Endothelial cell of umbilical vein (primary cell): ENCODE measurements around the gene TNFRSF1A. TPM values are rescaled to one million over a fixed set of nuclear protein-coding genes. Genes with fewer than 3 reads are reported as not detected.

Source experiments
- BruUV-seq: library from RNA; stranded (reverse); fragments of 400-500 nt; replicated peaks from 2 replicates; lab custom pipeline; 2021; lab: Mats Ljungman, UMichigan
- CTCF ChIA-PET: fragments of 300-600, 350-600 bp; sonication (Branson Sonifier 250); formaldehyde crosslinking; loops from one replicate; lab custom pipeline; 2021; ENCODE audit warnings: antibody characterized with exemption, inconsistent platforms; lab: Charles Lee
- POLR2A ChIA-PET: fragments of 300-600, 350-600 bp; sonication (Branson Sonifier 250); formaldehyde crosslinking; loops from one replicate; lab custom pipeline; 2021; ENCODE audit warnings: antibody characterized with exemption, inconsistent platforms; lab: Charles Lee
- DNase-seq: peaks from one replicate; pipeline ENCODE4 v3.0.0-alpha.2; 2011; ENCODE audit warnings: low read depth, low spot score
- FAIRE-seq: peaks from 2 replicates; lab custom pipeline; 2011; peaks lifted over from hg19 to GRCh38; lab: Jason Lieb, UNC
- H2AFZ ChIP-seq: 2 replicates; pipeline ENCODE4 v1.6.0; 2012; ENCODE audit warnings: low read depth, low read length, control low read depth, inconsistent platforms
- H3K27ac ChIP-seq: 2 replicates; pipeline ENCODE4 v1.5.1; 2011; ENCODE audit warnings: low read depth, mild to moderate bottlenecking, control low read depth, low read length, moderate library complexity; ENCODE audit not compliant: insufficient read depth
- H3K27me3 ChIP-seq, 2 experiments: 2 replicates each; pipeline versions ENCODE4 v1.6.0 to v1.6.1; 2011; ENCODE audit warnings: low read length in 2 of 2, mixed read lengths in 1 of 2; ENCODE audit not compliant: control insufficient read depth in 2 of 2, insufficient read depth in 2 of 2
- H3K36me3 ChIP-seq, 2 experiments: 2 replicates in 1 of 2; 3 replicates in 1 of 2; pipeline ENCODE4 v1.5.1; 2011; ENCODE audit warnings: low read length in 2 of 2, mild to moderate bottlenecking in 1 of 2, moderate library complexity in 1 of 2; ENCODE audit not compliant: control insufficient read depth in 2 of 2, insufficient read depth in 2 of 2; ENCODE audit errors: extremely low read depth in 1 of 2
- H3K4me1 ChIP-seq: 3 replicates; pipeline ENCODE4 v1.5.1; 2011; ENCODE audit warnings: mild to moderate bottlenecking, low read length; ENCODE audit not compliant: control insufficient read depth, insufficient read depth; ENCODE audit errors: extremely low read depth
- H3K4me2 ChIP-seq: 2 replicates; pipeline ENCODE4 v1.6.1; 2011; ENCODE audit warnings: low read length, control low read depth, mixed read lengths; ENCODE audit not compliant: insufficient read depth
- H3K4me3 ChIP-seq, 3 experiments: fragments of 200-600 bp in 1 of 3; sonication (generic), shearing (Covaris generic) in 1 of 3; replicated peaks in 1 of 3; 2 replicates each; pipeline ENCODE4 v1.5.1; 2011 to 2016; ENCODE audit warnings: control low read depth in 3 of 3, low read length in 3 of 3, mild to moderate bottlenecking in 2 of 3, inconsistent platforms in 1 of 3, low read depth in 1 of 3, moderate library complexity in 1 of 3; ENCODE audit not compliant: insufficient read depth in 1 of 3
- H3K79me2 ChIP-seq: 2 replicates; pipeline ENCODE4 v1.6.0; 2012; ENCODE audit warnings: low read length, inconsistent platforms; ENCODE audit not compliant: control insufficient read depth, insufficient read depth
- H3K9ac ChIP-seq: replicated peaks from 2 replicates; pipeline ENCODE3; 2011; ENCODE audit warnings: low read length, control low read depth; ENCODE audit not compliant: insufficient read depth; ENCODE audit errors: extremely low read depth
- H3K9me1 ChIP-seq: replicated peaks from 3 replicates; pipeline ENCODE4 v1.6.0; 2011; ENCODE audit warnings: mild to moderate bottlenecking, low read length; ENCODE audit not compliant: control insufficient read depth, insufficient read depth; ENCODE audit errors: extremely low read depth
- H3K9me3 ChIP-seq: replicated peaks from 2 replicates; pipeline ENCODE4 v1.5.1; 2012; ENCODE audit warnings: low read length, inconsistent platforms; ENCODE audit not compliant: control insufficient read depth, insufficient read depth
- H4K20me1 ChIP-seq: replicated peaks from 2 replicates; pipeline ENCODE3; 2011; ENCODE audit warnings: mild to moderate bottlenecking, low read length; ENCODE audit not compliant: control insufficient read depth, insufficient read depth; ENCODE audit errors: extremely low read depth
- CTCF ChIP-seq, 2 donors: IDR thresholded peaks; 1 replicate in 1 of 2; 2 replicates in 1 of 2; pipeline ENCODE4 v1.5.1; 2011; ENCODE audit warnings: low read length in 2 of 2, mild to moderate bottlenecking in 2 of 2, moderate library complexity in 2 of 2, control low read depth in 1 of 2, inconsistent platforms in 1 of 2, low read depth in 1 of 2; ENCODE audit not compliant: insufficient read depth in 1 of 2; ENCODE audit errors: extremely low read depth in 1 of 2
- EZH2 ChIP-seq: IDR thresholded peaks from 2 replicates; pipeline ENCODE4 v1.6.1; 2012; ENCODE audit warnings: borderline replicate concordance, low read depth, mild to moderate bottlenecking, moderate library complexity, low read length, inconsistent platforms; ENCODE audit not compliant: severe bottlenecking
- FOS ChIP-seq: IDR thresholded peaks from 2 replicates; pipeline ENCODE4 v1.6.1; 2011; ENCODE audit warnings: mild to moderate bottlenecking, low read length, moderate library complexity, borderline replicate concordance; ENCODE audit not compliant: insufficient read depth
- GATA2 ChIP-seq: IDR thresholded peaks from 2 replicates; pipeline ENCODE4 v1.7.0; 2011; ENCODE audit warnings: low read depth, mild to moderate bottlenecking, moderate library complexity, mixed read lengths, low read length; ENCODE audit not compliant: insufficient read length, insufficient read depth
- JUN ChIP-seq: IDR thresholded peaks from 2 replicates; pipeline ENCODE4 v1.6.1; 2011; ENCODE audit warnings: borderline replicate concordance, low read depth; ENCODE audit not compliant: insufficient read length, insufficient read depth
- MAX ChIP-seq: IDR thresholded peaks from 2 replicates; pipeline ENCODE4 v1.6.1; 2011; ENCODE audit not compliant: insufficient read depth, insufficient read length
- MYC ChIP-seq: IDR thresholded peaks from one replicate; pipeline ENCODE4 v1.6.1; 2011; ENCODE audit warnings: mild to moderate bottlenecking, low read depth, low read length
- POLR2A ChIP-seq: IDR thresholded peaks from 2 replicates; pipeline ENCODE4 v1.6.1; 2012; ENCODE audit warnings: low read depth, mild to moderate bottlenecking, control low read depth, low read length
- POLR2AphosphoS5 ChIP-seq: IDR thresholded peaks from 2 replicates; pipeline ENCODE4 v1.6.1; 2012; ENCODE audit warnings: low read depth, mild to moderate bottlenecking, control low read depth, low read length, moderate library complexity; ENCODE audit not compliant: insufficient read depth
- dilution Hi-C: fragments of 300-500 bp; cut with MboI; formaldehyde crosslinking; loops from one replicate; pipeline ENCODE4 v1.15.0; 2019; ENCODE audit warnings: low sequenced_read_pairs; ENCODE audit not compliant: extremely low pct_ligation_motif_present
- intact Hi-C: fragments of 100-400 bp; cut with micrococcal nuclease; formaldehyde crosslinking; loops from one replicate; pipeline ENCODE4 v1.10.0; 2022
- polyA plus RNA-seq, 4 experiments: library from polyadenylated mRNA; depleted of rRNA in 3 of 4; stranded (reverse) in 3 of 4; unstranded in 1 of 4; fragments of >200 nt; gene quantifications; 2 replicates each; pipeline versions ENCODE4 v1.2.1 to v1.2.3, GENCODE V29; 2011 to 2012; ENCODE audit warnings: missing spikeins in 1 of 4
- total RNA-seq: library from RNA; stranded (reverse); gene quantifications from 2 replicates; pipeline ENCODE4 v1.2.3, GENCODE V29; 2021

Gene TNFRSF1A
- total and polyA plus RNA-seq, 2 donors (not counting 3 experiments of a cell fraction or from before 2014, with no cell fraction given): 86.5 to 98.2 TPM

DNA sequence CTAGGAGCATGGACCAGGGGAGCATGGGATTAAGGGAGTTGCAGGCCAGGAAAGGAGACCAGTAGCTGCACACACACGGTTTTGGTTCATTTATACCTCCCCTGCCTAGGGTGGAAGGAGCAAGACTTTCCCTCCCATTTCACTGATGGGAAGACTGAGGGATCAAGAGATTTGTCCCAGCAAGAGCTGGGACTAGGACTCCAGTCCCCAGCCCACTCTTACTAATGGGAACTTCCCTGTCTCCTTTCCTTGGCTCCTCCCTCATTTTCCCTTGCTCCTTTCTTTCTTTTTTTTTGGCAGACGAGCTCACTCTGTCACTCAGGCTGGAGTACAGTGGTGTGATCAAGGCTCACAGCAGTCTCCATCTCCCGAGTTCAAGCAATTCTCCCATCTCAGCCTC lies 20.5 kb upstream of the TNFRSF1A start:
- no peak for DNase-seq
- H3K9me3 ChIP-seq: no peaks in the 10 kb centered on the region
- peaks cover 18% of the 10 kb centered on the region for H3K4me1 ChIP-seq
- no peak overlapping the region for H3K27ac ChIP-seq
- dilution Hi-C loops (no loop called here), intact Hi-C loops (loop anchor here (2.0 kb wide), 2 partner anchors 26 to 40 kb away; no protein-coding TSS in a partner anchor)
- H3K9me1 ChIP-seq: no peaks in the 10 kb centered on the region
- H3K36me3 ChIP-seq: no peaks in the 10 kb centered on the region
- H3K4me2 ChIP-seq: peak overlapping the region; percentile 25
- peak overlapping the region; percentile 92 for H2AFZ ChIP-seq
- ChIA-PET POLR2A (interaction anchor here (1.1 to 1.6 kb wide), 3 partner anchors 17 to 172 kb away, joined by 3 to 7 read pairs (median 3); no protein-coding TSS in a partner anchor), CTCF (interaction anchor here (0.7 to 2.4 kb wide), 6 partner anchors 12 to 103 kb away, joined by 3 to 33 read pairs (median 6); no protein-coding TSS in a partner anchor)
- H3K79me2 ChIP-seq: no peaks in the 10 kb centered on the region
- H4K20me1 ChIP-seq: no peaks in the 10 kb centered on the region
- peak; percentile 44 for FAIRE-seq
- no peaks in the 10 kb centered on the region for H3K27me3 ChIP-seq
- BruUV-seq: no TSS peak
- H3K9ac ChIP-seq: no peak overlapping the region
- TF ChIP-seq CTCF (IDR thresholded peaks at IDR 0.05; ENCODE audit: extremely low read depth in 1 of 2, insufficient read depth in 1 of 2, low read depth in 1 of 2, low read length in 2 of 2) (no peak), MAX (no peak), GATA2 (no peak), JUN (no peak)
- no peak overlapping the region for H3K4me3 ChIP-seq

- no peaks in the 10 kb centered on the region for H3K79me2 ChIP-seq
- POLR2A ChIA-PET: no interaction called here
- H3K4me1 ChIP-seq: peaks cover 18% of the 10 kb centered on the region
- no peaks in the 10 kb centered on the region for H3K27me3 ChIP-seq
- TF ChIP-seq GATA2: no peak
- no peak for TF ChIP-seq FOS
- TF ChIP-seq POLR2AphosphoS5: no peak
- TF ChIP-seq CTCF (IDR thresholded peaks at IDR 0.05; ENCODE audit: extremely low read depth in 1 of 2, insufficient read depth in 1 of 2, low read depth in 1 of 2, low read length in 2 of 2): no peak
- TF ChIP-seq MAX: no peak
- no peak for TF ChIP-seq JUN
- TF ChIP-seq POLR2A: no peak
- no peak for TF ChIP-seq MYC
- no peak for TF ChIP-seq EZH2
- H4K20me1 ChIP-seq: no peaks in the 10 kb centered on the region
- peak overlapping the region; percentile 25 for H3K4me2 ChIP-seq
- H3K27ac ChIP-seq: no peak overlapping the region
- CTCF ChIA-PET: interaction anchor here (1.4 to 1.9 kb wide), 3 partner anchors 13 to 25 kb away, joined by 4 to 7 read pairs (median 5); no protein-coding TSS in a partner anchor
- no TSS peak for BruUV-seq
- intact Hi-C loops: loop anchor here (2.0 kb wide), 2 partner anchors 25 to 39 kb away; no protein-coding TSS in a partner anchor
- H3K4me3 ChIP-seq: no peak overlapping the region
- dilution Hi-C loops: no loop called here
- peak overlapping the region; percentile 92 for H2AFZ ChIP-seq
- no peaks in the 10 kb centered on the region for H3K9me1 ChIP-seq
- no peaks in the 10 kb centered on the region for H3K9me3 ChIP-seq
- H3K36me3 ChIP-seq: no peaks in the 10 kb centered on the region
- DNase-seq: peak; percentile 31
- peak; percentile 33 for FAIRE-seq
- no peak overlapping the region for H3K9ac ChIP-seq
Measured at GRCh38 chr12:6361834-6362233, 20.0 kb upstream of the TNFRSF1A start.
